HepG2 (cell line): ENCODE data around the gene NUP62. TPM values are rescaled to one million over a fixed set of nuclear protein-coding genes. Genes with fewer than 3 reads are reported as not detected.
A peak's percentile ranks its signal among the peaks of the same experiment; 100 is the strongest.

Source experiments
- ATAC-seq: fragments of 200-7000 bp; cut with Tn5 transposase; 3 replicates; pipeline ENCODE4 v1.9.1; 2020; ENCODE audit warnings: mild to moderate bottlenecking, moderate library complexity
- BruUV-seq: library from RNA; stranded (reverse); fragments of 400-500 nt; replicated peaks from 2 replicates; lab custom pipeline; 2021; lab: Mats Ljungman, UMichigan
- CTCF ChIA-PET: fragments of 300-600 bp; formaldehyde crosslinking; extraction: SDS; loops from one replicate; lab custom pipeline; 2021; ENCODE audit warnings: low total read pairs, inconsistent platforms, low intra/inter-chr PET ratio; lab: Yijun Ruan, JAX
- POLR2A ChIA-PET: fragments of 350-600 bp; sonication (Branson Sonifier 250); formaldehyde crosslinking; loops from one replicate; lab custom pipeline; 2020; ENCODE audit warnings: antibody characterized with exemption, inconsistent platforms; lab: Yijun Ruan, JAX
- DNase-seq: peaks from one replicate; pipeline ENCODE4 v3.0.0-alpha.2; 2015; ENCODE audit warnings: low spot score
- FAIRE-seq: peaks from 3 replicates; lab custom pipeline; 2011; peaks lifted over from hg19 to GRCh38; lab: Jason Lieb, UNC
- H2AFZ ChIP-seq: one replicate; pipeline ENCODE4 v1.6.1; 2011; ENCODE audit warnings: low read length, inconsistent platforms
- H3K27ac ChIP-seq: fragments of 300-600 bp; 3 replicates; pipeline ENCODE4 v1.8.0; 2011; ENCODE audit warnings: mixed run types, mild to moderate bottlenecking, mixed read lengths, low read length, inconsistent platforms; ENCODE audit not compliant: insufficient read depth; ENCODE audit errors: extremely low read length
- H3K27me3 ChIP-seq, 2 experiments: fragments of 200-600 bp in 1 of 2; 2 replicates in 1 of 2; 3 replicates in 1 of 2; pipeline versions ENCODE4 v1.6.0 to v1.8.0; 2011; ENCODE audit warnings: low read length in 2 of 2, mild to moderate bottlenecking in 2 of 2, moderate library complexity in 2 of 2, inconsistent platforms in 1 of 2; ENCODE audit not compliant: insufficient read depth in 2 of 2, control insufficient read depth in 1 of 2
- H3K36me3 ChIP-seq, 2 experiments: fragments of 200-600 bp in 1 of 2; replicated peaks in 1 of 2; 2 replicates in 1 of 2; 3 replicates in 1 of 2; pipeline versions ENCODE4 v1.5.1 to v1.8.0; 2011; ENCODE audit warnings: low read length in 2 of 2, inconsistent platforms in 1 of 2; ENCODE audit not compliant: insufficient read depth in 2 of 2, control insufficient read depth in 1 of 2
- H3K4me1 ChIP-seq: 2 replicates; pipeline ENCODE4 v1.5.1; 2012; ENCODE audit warnings: low read length, inconsistent platforms; ENCODE audit not compliant: insufficient read depth
- H3K4me2 ChIP-seq: 2 replicates; pipeline ENCODE4 v1.6.0; 2011; ENCODE audit warnings: low read depth, low read length, inconsistent platforms
- H3K4me3 ChIP-seq, 3 experiments: fragments of 200-600 bp in 1 of 3; sonication (generic), shearing (Covaris generic) in 1 of 3; replicated peaks in 1 of 3; 2 replicates each; pipeline ENCODE4 v1.5.1; 2011 to 2016; ENCODE audit warnings: low read length in 3 of 3, inconsistent platforms in 2 of 3, low read depth in 2 of 3, mild to moderate bottlenecking in 2 of 3, control low read depth in 1 of 3, mixed read lengths in 1 of 3; ENCODE audit not compliant: insufficient read depth in 1 of 3
- H3K79me2 ChIP-seq: one replicate; pipeline ENCODE4 v1.6.1; 2011; ENCODE audit warnings: low read length, inconsistent platforms; ENCODE audit not compliant: insufficient read depth
- H3K9ac ChIP-seq: 2 replicates; pipeline ENCODE4 v1.6.0; 2011; ENCODE audit warnings: mild to moderate bottlenecking, low read depth, low read length, inconsistent platforms; ENCODE audit not compliant: insufficient read depth
- H3K9me3 ChIP-seq: 2 replicates; pipeline ENCODE4 v1.5.1; 2012; ENCODE audit warnings: mild to moderate bottlenecking, low read length
- H4K20me1 ChIP-seq: 2 replicates; pipeline ENCODE4 v1.6.0; 2011; ENCODE audit warnings: inconsistent platforms, mild to moderate bottlenecking, low read length, moderate library complexity; ENCODE audit not compliant: insufficient read depth
- RBM22 ChIP-seq: fragments of 200-400 bp; formaldehyde crosslinking; optimal IDR thresholded peaks from 2 replicates; pipeline ENCODE3; 2017; ENCODE audit warnings: mild to moderate bottlenecking, low read length, moderate library complexity
- YEATS4 ChIP-seq: sonication (generic); formaldehyde crosslinking; IDR thresholded peaks from 2 replicates; pipeline ENCODE4 v1.4.0; 2020; ENCODE audit warnings: missing genetic modification reagents, borderline replicate concordance
- ZNF18 ChIP-seq: sonication (generic); formaldehyde crosslinking; IDR thresholded peaks from 2 replicates; pipeline ENCODE4 v1.8.0; 2022; ENCODE audit warnings: mild to moderate bottlenecking, missing genetic modification reagents; ENCODE audit not compliant: insufficient replicate concordance
- ZNF274 ChIP-seq: sonication (generic); formaldehyde crosslinking; IDR thresholded peaks from 2 replicates; pipeline ENCODE4 v1.5.1; 2020; ENCODE audit warnings: mild to moderate bottlenecking, missing genetic modification reagents
- ZUFSP ChIP-seq: sonication (generic); formaldehyde crosslinking; IDR thresholded peaks from 2 replicates; pipeline ENCODE4 v1.9.0; 2021; ENCODE audit warnings: missing genetic modification reagents, mild to moderate bottlenecking, borderline replicate concordance
- WGBS: methylation state at CpG from one replicate; pipeline ENCODE4 v1.1.6; 2017; ENCODE audit warnings: low lambda C conversion rate; 5-methylcytosine and 5-hydroxymethylcytosine counted together
- in situ Hi-C: cut with HindIII; loops from 2 replicates; pipeline ENCODE4 v1.10.0; 2017; ENCODE audit warnings: low pct_unique_long_range_greater_than_20kb; ENCODE audit not compliant: extremely low pct_ligation_motif_present
- intact Hi-C: fragments of 100-400 bp; cut with micrococcal nuclease; formaldehyde crosslinking; loops from one replicate; pipeline ENCODE4 v1.10.0; 2022; ENCODE audit not compliant: unreplicated experiment
- polyA plus RNA-seq, 8 experiments: library from polyadenylated mRNA; depleted of rRNA in 3 of 8; stranded (reverse) in 7 of 8; unstranded in 1 of 8; fragments of >200 nt; fragmentation: Illumina TruSeq in 4 of 8; extraction: Trizol in 4 of 8; gene quantifications; 2 replicates each; pipeline versions ENCODE4 v1.2.1 to v1.2.3, GENCODE V29; 2011 to 2016; ENCODE audit warnings: low read depth in 4 of 8, missing spikeins in 1 of 8, mixed read lengths in 1 of 8; ENCODE audit not compliant: insufficient read depth in 1 of 8
- total RNA-seq, 5 experiments: library from RNA; depleted of rRNA; stranded (reverse); fragments of >200 nt; fragmentation: Illumina TruSeq; extraction: Trizol; gene quantifications; 2 replicates each; pipeline ENCODE4 v1.2.3, GENCODE V29; 2016; ENCODE audit warnings: low read depth in 1 of 5

NUP62 gene
- total and polyA plus RNA-seq, 2 of the 13 experiments (the other 11 are each of a cell fraction or from before 2014, with no cell fraction given), result 16.5 to 41.5 TPM

GRCh38 chr19:49976496-49976895 is 47.2 kb upstream of the NUP62 start:
- Histone ChIP-seq H4K20me1 (no peaks in the 10 kb centered on the region), H3K27me3 (no peaks in the 10 kb centered on the region), H2AFZ (no peak overlapping the region), H3K27ac (no peak overlapping the region), H3K36me3 (peaks cover 0 to 1% of the 10 kb centered on the region in 2 experiments; a peak in 1 of 5 replicates), H3K4me2 (no peak overlapping the region), H3K9me3 (no peaks in the 10 kb centered on the region), H3K9ac (no peak overlapping the region), H3K4me1 (no peaks in the 10 kb centered on the region), H3K4me3 (no peak overlapping the region), H3K79me2 (no peaks in the 10 kb centered on the region)
- CTCF ChIA-PET, result no interaction called here
- TF ChIP-seq ZNF274 (CRISPR knock-in tag) (no peak), ZNF18 (CRISPR knock-in tag) (no peak), ZUFSP (CRISPR knock-in tag) (no peak)
- no peak for FAIRE-seq
- BruUV-seq, result no TSS peak
- ATAC-seq, result no peak
- DNase-seq, result no peak
- POLR2A ChIA-PET, result interaction anchor here (1.1 kb wide), 1 partner anchor 22 kb away, joined by 4 read pairs; no protein-coding TSS in a partner anchor
- intact Hi-C loops, result no loop called here
- WGBS, result 86% methylated on average over 3 of the region's 3 CpGs
- in situ Hi-C loops, result loop anchor here (5.0 kb wide), 1 partner anchor 39 kb away; no protein-coding TSS in a partner anchor

GRCh38 chr19:49975051-49975450 is 45.7 kb upstream of the NUP62 start:
- no peak overlapping the region for H3K27ac ChIP-seq
- TF ChIP-seq RBM22 (peak; percentile 21), YEATS4 (CRISPR knock-in tag) (no peak)
- TF ChIP-seq, all 625 proteins: peak for 1
- H3K9me3 ChIP-seq, result no peaks in the 10 kb centered on the region
- DNase-seq (no peak), FAIRE-seq (no peak), ATAC-seq (no peak)
- intact Hi-C loops, result no loop called here
- no peak overlapping the region for H3K4me3 ChIP-seq
- no peaks in the 10 kb centered on the region for H3K27me3 ChIP-seq
- H3K9ac ChIP-seq, result no peak overlapping the region
- no peak overlapping the region for H3K4me2 ChIP-seq
- CTCF ChIA-PET, result no interaction called here
- H3K79me2 ChIP-seq, result no peaks in the 10 kb centered on the region
- H4K20me1 ChIP-seq, result no peaks in the 10 kb centered on the region
- in situ Hi-C loops, result loop anchor here (5.0 kb wide), 1 partner anchor 38 kb away; no protein-coding TSS in a partner anchor
- H3K36me3 ChIP-seq, result peaks cover 0 to 1% of the 10 kb centered on the region in 2 experiments; a peak in 1 of 5 replicates
- WGBS, result 81% methylated on average over 6 of the region's 7 CpGs
- no TSS peak for BruUV-seq
- POLR2A ChIA-PET, result no interaction called here
- H2AFZ ChIP-seq, result no peak overlapping the region
- H3K4me1 ChIP-seq, result no peaks in the 10 kb centered on the region
